ENCODE measurements around the gene RNFT2. TPM values are rescaled to one million over a fixed set of nuclear protein-coding genes. Genes with fewer than 3 reads are reported as not detected.

Gene RNFT2
- polyA plus RNA-seq, 1 donor (not counting 4 experiments of a cell fraction or from before 2014, with no cell fraction given): 0.96 TPM

GRCh38 chr12:116827432-116827831, 89.3 kb downstream of the RNFT2 start:
- DNase-seq (ENCODE audit: low read depth, low spot score): no peak
- TF ChIP-seq EZH2 (IDR thresholded peaks at IDR 0.05; ENCODE audit: low read length) (no peak), CTCF (optimal IDR thresholded peaks at IDR 0.05 in 1 of 3, IDR thresholded peaks at IDR 0.05 in 1 of 3, conservative IDR thresholded peaks at IDR 0.05 in 1 of 3; ENCODE audit: extremely low read depth in 1 of 3, insufficient read depth in 2 of 3, low read length in 3 of 3) (no peak)
- Histone ChIP-seq H3K9me3 (ENCODE audit: control insufficient read depth, low read depth, low read length) (no peaks in the 10 kb centered on the region), H4K20me1 (ENCODE audit: control insufficient read depth, extremely low read depth, insufficient read depth, low read length) (no peaks in the 10 kb centered on the region), H3K4me3 (ENCODE audit: control insufficient read depth in 2 of 3, extremely low read depth in 1 of 3, insufficient read depth in 2 of 3, low read depth in 1 of 3, low read length in 3 of 3) (no peak overlapping the region), H3K4me1 (ENCODE audit: control insufficient read depth, extremely low read depth, insufficient read depth, low read length) (no peaks in the 10 kb centered on the region), H3K27me3 (ENCODE audit: control insufficient read depth, extremely low read depth, insufficient read depth, low read length) (no peaks in the 10 kb centered on the region), H3K4me2 (ENCODE audit: control insufficient read depth, extremely low read depth, insufficient read depth, low read depth, low read length) (no peak overlapping the region), H3K9me1 (ENCODE audit: control insufficient read depth, extremely low read depth, insufficient read depth, low read length) (no peaks in the 10 kb centered on the region), H3K79me2 (ENCODE audit: control insufficient read depth, insufficient read depth, low read length) (no peaks in the 10 kb centered on the region), H3K27ac (ENCODE audit: control insufficient read depth, insufficient read depth, low read length) (no peak overlapping the region), H2AFZ (ENCODE audit: control insufficient read depth, low read length) (no peak overlapping the region), H3K9ac (ENCODE audit: control insufficient read depth, extremely low read depth, insufficient read depth, low read length) (no peak overlapping the region), H3K36me3 (ENCODE audit: control insufficient read depth in 2 of 2, extremely low read depth in 1 of 2, insufficient read depth in 2 of 2, low read length in 2 of 2) (no peaks in the 10 kb centered on the region)
- dilution Hi-C loops (cut with MboI; ENCODE audit: extremely low pct_ligation_motif_present, low sequenced_read_pairs): no loop called here
- no peak for FAIRE-seq

- no peak overlapping the region for H2AFZ ChIP-seq (ENCODE audit: control insufficient read depth, low read length)
- TF ChIP-seq EZH2 (IDR thresholded peaks at IDR 0.05; ENCODE audit: low read length): no peak
- TF ChIP-seq CTCF (optimal IDR thresholded peaks at IDR 0.05 in 1 of 3, IDR thresholded peaks at IDR 0.05 in 1 of 3, conservative IDR thresholded peaks at IDR 0.05 in 1 of 3; ENCODE audit: extremely low read depth in 1 of 3, insufficient read depth in 2 of 3, low read length in 3 of 3): no peak
- dilution Hi-C loops (cut with MboI; ENCODE audit: extremely low pct_ligation_motif_present, low sequenced_read_pairs): no loop called here
- H3K9me3 ChIP-seq (ENCODE audit: control insufficient read depth, low read depth, low read length): no peaks in the 10 kb centered on the region
- no peaks in the 10 kb centered on the region for H4K20me1 ChIP-seq (ENCODE audit: control insufficient read depth, extremely low read depth, insufficient read depth, low read length)
- no peak overlapping the region for H3K27ac ChIP-seq (ENCODE audit: control insufficient read depth, insufficient read depth, low read length)
- H3K36me3 ChIP-seq (ENCODE audit: control insufficient read depth in 2 of 2, extremely low read depth in 1 of 2, insufficient read depth in 2 of 2, low read length in 2 of 2): no peaks in the 10 kb centered on the region
- H3K79me2 ChIP-seq (ENCODE audit: control insufficient read depth, insufficient read depth, low read length): no peaks in the 10 kb centered on the region
- H3K4me3 ChIP-seq (ENCODE audit: control insufficient read depth in 2 of 3, extremely low read depth in 1 of 3, insufficient read depth in 2 of 3, low read depth in 1 of 3, low read length in 3 of 3): no peak overlapping the region
- no peaks in the 10 kb centered on the region for H3K4me1 ChIP-seq (ENCODE audit: control insufficient read depth, extremely low read depth, insufficient read depth, low read length)
- no peak overlapping the region for H3K9ac ChIP-seq (ENCODE audit: control insufficient read depth, extremely low read depth, insufficient read depth, low read length)
- H3K27me3 ChIP-seq (ENCODE audit: control insufficient read depth, extremely low read depth, insufficient read depth, low read length): no peaks in the 10 kb centered on the region
- DNase-seq (ENCODE audit: low read depth, low spot score): no peak
- FAIRE-seq: no peak
- no peak overlapping the region for H3K4me2 ChIP-seq (ENCODE audit: control insufficient read depth, extremely low read depth, insufficient read depth, low read depth, low read length)
- no peaks in the 10 kb centered on the region for H3K9me1 ChIP-seq (ENCODE audit: control insufficient read depth, extremely low read depth, insufficient read depth, low read length)
These were observed 94.2 kb downstream of the RNFT2 start for GRCh38 chr12:116832353-116832752.

Data from keratinocyte (primary cell).